GM12873 (cell line): ENCODE measurements around the gene CHD5.

Source experiments
- TF ChIP-seq, protein P1 (sequence below): IDR thresholded peaks from 2 replicates; pipeline ENCODE4 v1.5.1; 2012; ENCODE audit warnings: low read depth, mild to moderate bottlenecking, moderate library complexity, low read length, control low read depth; ENCODE audit not compliant: insufficient read depth; ENCODE audit errors: missing control alignments

The CHD5 gene

DNA sequence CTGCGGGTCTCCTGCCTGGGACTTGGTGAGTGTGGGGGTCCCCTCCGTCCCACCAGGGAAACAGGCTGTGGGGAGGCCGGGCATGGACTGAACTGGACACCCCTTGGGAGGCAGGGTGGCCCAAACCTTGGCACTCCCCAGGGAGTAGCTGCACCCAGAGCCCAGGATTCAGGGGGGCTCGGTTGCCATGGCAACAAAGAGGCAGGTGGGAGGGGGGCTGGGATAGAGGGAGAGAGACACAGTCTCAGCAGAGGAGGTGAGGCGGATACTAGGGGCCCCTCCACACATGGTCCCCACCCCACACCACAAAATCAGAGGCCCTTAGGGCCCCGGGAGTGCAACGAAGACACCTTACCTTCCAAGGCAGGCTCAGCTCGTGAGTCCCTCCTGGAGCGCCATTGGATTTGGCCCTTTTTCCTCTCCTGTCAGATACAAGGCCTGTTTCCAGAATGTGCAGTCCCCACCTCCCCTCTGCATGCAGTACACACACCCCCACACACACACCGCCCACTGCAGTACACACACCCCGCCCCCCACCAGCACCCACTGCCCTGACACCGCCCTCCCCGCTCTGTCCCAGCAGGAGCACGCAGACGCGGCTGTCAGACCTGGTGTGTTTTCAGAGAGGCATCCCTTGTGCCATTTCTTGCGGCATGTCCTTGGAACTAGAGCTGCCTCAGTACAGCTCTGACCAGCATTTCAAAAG, 107.2 kb downstream of the CHD5 start:
- TF ChIP-seq, protein P1, sequence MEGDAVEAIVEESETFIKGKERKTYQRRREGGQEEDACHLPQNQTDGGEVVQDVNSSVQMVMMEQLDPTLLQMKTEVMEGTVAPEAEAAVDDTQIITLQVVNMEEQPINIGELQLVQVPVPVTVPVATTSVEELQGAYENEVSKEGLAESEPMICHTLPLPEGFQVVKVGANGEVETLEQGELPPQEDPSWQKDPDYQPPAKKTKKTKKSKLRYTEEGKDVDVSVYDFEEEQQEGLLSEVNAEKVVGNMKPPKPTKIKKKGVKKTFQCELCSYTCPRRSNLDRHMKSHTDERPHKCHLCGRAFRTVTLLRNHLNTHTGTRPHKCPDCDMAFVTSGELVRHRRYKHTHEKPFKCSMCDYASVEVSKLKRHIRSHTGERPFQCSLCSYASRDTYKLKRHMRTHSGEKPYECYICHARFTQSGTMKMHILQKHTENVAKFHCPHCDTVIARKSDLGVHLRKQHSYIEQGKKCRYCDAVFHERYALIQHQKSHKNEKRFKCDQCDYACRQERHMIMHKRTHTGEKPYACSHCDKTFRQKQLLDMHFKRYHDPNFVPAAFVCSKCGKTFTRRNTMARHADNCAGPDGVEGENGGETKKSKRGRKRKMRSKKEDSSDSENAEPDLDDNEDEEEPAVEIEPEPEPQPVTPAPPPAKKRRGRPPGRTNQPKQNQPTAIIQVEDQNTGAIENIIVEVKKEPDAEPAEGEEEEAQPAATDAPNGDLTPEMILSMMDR, result no peak

DNA sequence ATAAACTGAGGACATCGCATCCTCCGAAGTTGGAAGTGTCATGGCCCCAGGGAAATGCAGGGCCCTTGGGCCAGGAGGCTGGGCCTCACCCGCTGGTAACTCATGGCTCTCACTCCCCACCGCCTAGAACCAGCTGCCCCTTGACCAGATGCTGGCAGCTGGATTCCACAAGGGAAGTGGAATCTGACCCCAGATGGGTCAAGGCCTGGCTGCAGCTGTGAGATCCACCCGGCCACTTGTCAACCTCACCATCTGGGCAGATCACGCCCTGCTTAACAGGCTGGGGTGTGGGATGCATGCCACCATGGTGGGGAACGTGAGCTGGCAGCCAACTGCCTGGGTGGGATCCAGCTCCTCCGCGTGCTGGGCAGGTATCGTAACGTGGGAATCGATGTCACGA, 108.9 kb downstream of the CHD5 start:
- TF ChIP-seq, protein P1, result no peak

DNA sequence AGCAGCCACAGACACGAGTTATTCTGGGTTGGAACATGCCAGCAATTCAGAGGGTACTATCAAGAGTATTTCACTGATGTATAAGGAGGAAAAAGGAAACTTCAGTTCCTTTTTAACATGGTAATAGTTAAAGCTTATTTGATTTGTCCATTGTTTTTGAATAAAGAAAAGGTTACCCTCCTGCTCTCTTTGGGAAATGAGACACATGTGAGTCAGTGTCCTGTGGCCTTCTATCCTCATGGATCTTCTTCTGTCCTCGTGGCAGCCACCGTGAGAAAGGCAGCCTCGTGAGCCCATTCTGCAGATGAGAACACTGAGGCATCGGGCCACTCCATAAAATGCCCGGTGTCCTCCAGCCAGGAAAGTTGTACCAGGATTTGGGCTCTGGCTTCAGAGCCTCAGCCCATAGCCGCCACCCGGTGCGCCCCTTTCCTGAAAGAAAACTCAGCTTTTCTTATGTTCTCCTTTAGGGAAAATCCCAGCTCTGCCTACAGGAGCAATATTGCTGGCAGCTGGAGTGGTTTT, 109.6 kb downstream of the CHD5 start:
- TF ChIP-seq, protein P1, result no peak

DNA sequence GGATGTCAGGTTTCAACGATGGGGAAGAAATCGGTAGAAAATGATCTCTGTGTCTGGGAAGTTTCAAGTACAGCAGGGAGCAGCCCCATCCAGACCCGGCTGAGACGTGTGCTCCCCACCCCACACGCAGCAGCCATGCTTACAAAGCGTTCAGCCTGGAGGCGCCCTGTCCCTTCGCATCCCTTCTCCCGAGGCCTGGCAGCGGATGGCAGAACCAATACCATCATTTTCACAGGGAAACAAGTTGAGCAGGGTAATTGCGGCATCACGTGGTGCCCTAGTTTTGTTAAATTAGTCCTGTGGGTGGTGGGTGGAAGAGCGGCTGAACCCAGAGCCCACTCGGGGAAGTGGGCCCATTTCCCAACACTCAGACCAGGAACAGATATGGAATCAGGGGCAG, 110.5 kb downstream of the CHD5 start:
- TF ChIP-seq, protein P1, result no peak

DNA sequence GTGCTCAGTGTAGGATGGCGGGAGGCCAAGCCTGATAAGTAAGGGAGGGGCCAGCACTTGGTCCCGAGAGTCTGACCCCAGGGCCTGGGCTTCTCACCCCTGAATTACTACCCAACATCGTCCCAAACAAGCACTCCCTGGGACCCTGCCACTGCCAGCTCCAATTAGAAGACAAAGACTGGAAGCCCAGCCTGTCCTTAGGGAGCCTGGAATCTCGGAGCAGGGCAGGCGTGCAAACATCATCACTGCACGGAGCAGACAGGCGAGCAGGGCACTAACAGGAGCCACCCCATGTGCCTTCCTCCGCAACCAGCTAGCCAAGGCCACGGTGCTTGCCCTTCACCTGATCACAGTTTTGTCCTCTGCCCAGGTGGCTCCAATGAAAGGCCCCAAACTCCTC, 111.2 kb downstream of the CHD5 start:
- TF ChIP-seq, protein P1, result no peak

DNA sequence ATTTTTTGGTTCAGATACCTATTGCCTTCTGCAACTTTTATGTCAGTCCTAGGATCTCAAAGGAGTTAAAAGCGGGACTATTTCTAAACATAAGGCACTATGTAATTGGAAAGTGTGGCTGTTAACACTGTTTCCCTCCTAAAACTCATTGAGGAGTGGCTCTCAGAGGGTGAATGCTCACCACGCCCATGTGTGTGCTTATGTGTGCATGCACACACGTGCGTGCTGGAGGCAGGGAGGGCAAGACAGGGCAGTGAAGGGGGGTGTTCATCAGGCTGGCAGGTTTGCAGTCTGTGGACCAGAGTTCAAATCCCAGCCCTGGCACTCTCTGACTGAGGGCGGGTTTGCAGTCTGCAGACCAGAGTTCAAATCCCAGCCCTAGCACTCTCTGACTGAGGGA, 112.0 kb downstream of the CHD5 start:
- TF ChIP-seq, protein P1, result no peak

DNA sequence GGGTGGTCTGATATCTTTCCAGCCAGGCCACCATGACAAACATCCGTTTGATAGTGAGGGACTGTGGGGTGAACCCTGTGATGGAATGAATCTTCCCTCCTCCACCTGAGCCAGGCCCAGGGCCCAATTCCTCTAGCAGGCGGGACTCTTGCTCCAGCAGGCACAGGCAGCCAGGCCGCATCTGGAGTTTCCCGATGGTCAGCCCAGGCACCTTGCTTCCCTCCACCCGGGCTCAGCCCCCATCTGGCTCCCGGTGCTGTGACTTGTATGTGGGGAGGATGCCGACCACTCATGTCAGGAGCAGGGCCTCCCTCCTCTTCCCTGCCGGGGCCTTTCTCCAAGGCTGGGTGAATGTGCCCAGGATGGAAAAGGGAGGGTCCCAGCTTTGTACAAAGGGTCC, 113.4 kb downstream of the CHD5 start:
- TF ChIP-seq, protein P1, result no peak
